Stimulated activated CD8-positive, alpha-beta memory T cell treated with anti-CD3 and anti-CD28 coated beads, Interleukin-2, amount 100 ng/mL, for 1 hour (primary cell): ENCODE results near the gene CYBRD1.

Experiments used
- DNase-seq, 2 donors: peaks; one replicate each; pipeline ENCODE4 v3.0.0-alpha.2; 2020; ENCODE audit warnings: low read depth in 2 of 2

CYBRD1 gene

GRCh38 chr2:171602352-171602751 lies 80.1 kb downstream of the CYBRD1 start:
- DNase-seq = no peak
